Thyroid gland (tissue), 4 donors: ENCODE measurements around the gene CACNG1. TPM values are rescaled to one million over a fixed set of nuclear protein-coding genes. Genes with fewer than 3 reads are reported as not detected.

Source experiments
- DNase-seq, 2 donors: peaks; one replicate each; pipeline ENCODE4 v3.0.0-alpha.2; 2019
- H3K27ac ChIP-seq, 3 donors: fragments of 200-600 bp; sonication (generic); 1 replicate in 2 of 3; 2 replicates in 1 of 3; pipeline ENCODE4 v1.5.1; 2016 to 2019; ENCODE audit warnings: mild to moderate bottlenecking in 1 of 3, moderate library complexity in 1 of 3
- H3K27me3 ChIP-seq: fragments of 200-600 bp; sonication (generic); one replicate; pipeline ENCODE4 v1.5.1; 2019
- H3K36me3 ChIP-seq, 2 donors: fragments of 200-600 bp; sonication (generic); one replicate each; pipeline ENCODE4 v1.5.1; 2016 to 2019
- H3K4me1 ChIP-seq, 2 donors: fragments of 200-600 bp; sonication (generic); one replicate each; pipeline ENCODE4 v1.5.1; 2017 to 2019
- H3K4me3 ChIP-seq, 3 donors: fragments of 200-600 bp; sonication (generic); replicated peaks in 1 of 3; 1 replicate in 2 of 3; 2 replicates in 1 of 3; pipeline ENCODE4 v1.5.1; 2016; ENCODE audit warnings: mild to moderate bottlenecking in 1 of 3
- H3K9me3 ChIP-seq: fragments of 200-600 bp; sonication (generic); one replicate; pipeline ENCODE4 v1.5.1; 2017
- CTCF ChIP-seq, 6 experiments: fragments of 200-600 bp in 3 of 6; fragments of 450-650 bp in 3 of 6; sonication (generic) in 3 of 6; IDR thresholded peaks; one replicate each; pipeline ENCODE4 v1.5.1; 2016 to 2019; ENCODE audit warnings: antibody characterized with exemption in 6 of 6, mild to moderate bottlenecking in 2 of 6, inconsistent platforms in 1 of 6, moderate library complexity in 1 of 6
- POLR2A ChIP-seq, 2 donors: fragments of 450-650 bp; IDR thresholded peaks; one replicate each; pipeline ENCODE4 v1.6.1; 2017; ENCODE audit warnings: antibody characterized with exemption in 2 of 2, mild to moderate bottlenecking in 2 of 2, moderate library complexity in 1 of 2
- WGBS, 2 donors: methylation state at CpG; one replicate each; pipeline ENCODE4 v1.1.5; 2017; 5-methylcytosine and 5-hydroxymethylcytosine counted together
- intact Hi-C: fragments of 100-400 bp; cut with DNase I; formaldehyde crosslinking; loops from one replicate; pipeline ENCODE4 v1.15.1; 2023
- total RNA-seq, 4 donors: library from RNA; depleted of rRNA; stranded (reverse); fragments of >200 nt; gene quantifications; one replicate each; pipeline ENCODE4 v1.2.3, GENCODE V29; 2016

Gene CACNG1
- total RNA-seq, 4 donors from 2014 or later: not detected

- no peaks in the 10 kb centered on the region for H3K9me3 ChIP-seq
- WGBS, 2 donors: 71 to 78% methylated on average over 7 of the region's 7 CpGs
- no peaks in the 10 kb centered on the region for H3K36me3 ChIP-seq
- no peaks in the 10 kb centered on the region for H3K4me1 ChIP-seq
- no peak overlapping the region for H3K27ac ChIP-seq
- no peaks in the 10 kb centered on the region for H3K27me3 ChIP-seq
- H3K4me3 ChIP-seq: no peak overlapping the region
- TF ChIP-seq POLR2A (IDR thresholded peaks at IDR 0.05): no peak
- no peak for TF ChIP-seq CTCF (IDR thresholded peaks at IDR 0.05)
- intact Hi-C loops: no loop called here
- DNase-seq: no peak
These were observed 2.8 kb upstream of the CACNG1 start for GRCh38 chr17:67041531-67041930.

DNA sequence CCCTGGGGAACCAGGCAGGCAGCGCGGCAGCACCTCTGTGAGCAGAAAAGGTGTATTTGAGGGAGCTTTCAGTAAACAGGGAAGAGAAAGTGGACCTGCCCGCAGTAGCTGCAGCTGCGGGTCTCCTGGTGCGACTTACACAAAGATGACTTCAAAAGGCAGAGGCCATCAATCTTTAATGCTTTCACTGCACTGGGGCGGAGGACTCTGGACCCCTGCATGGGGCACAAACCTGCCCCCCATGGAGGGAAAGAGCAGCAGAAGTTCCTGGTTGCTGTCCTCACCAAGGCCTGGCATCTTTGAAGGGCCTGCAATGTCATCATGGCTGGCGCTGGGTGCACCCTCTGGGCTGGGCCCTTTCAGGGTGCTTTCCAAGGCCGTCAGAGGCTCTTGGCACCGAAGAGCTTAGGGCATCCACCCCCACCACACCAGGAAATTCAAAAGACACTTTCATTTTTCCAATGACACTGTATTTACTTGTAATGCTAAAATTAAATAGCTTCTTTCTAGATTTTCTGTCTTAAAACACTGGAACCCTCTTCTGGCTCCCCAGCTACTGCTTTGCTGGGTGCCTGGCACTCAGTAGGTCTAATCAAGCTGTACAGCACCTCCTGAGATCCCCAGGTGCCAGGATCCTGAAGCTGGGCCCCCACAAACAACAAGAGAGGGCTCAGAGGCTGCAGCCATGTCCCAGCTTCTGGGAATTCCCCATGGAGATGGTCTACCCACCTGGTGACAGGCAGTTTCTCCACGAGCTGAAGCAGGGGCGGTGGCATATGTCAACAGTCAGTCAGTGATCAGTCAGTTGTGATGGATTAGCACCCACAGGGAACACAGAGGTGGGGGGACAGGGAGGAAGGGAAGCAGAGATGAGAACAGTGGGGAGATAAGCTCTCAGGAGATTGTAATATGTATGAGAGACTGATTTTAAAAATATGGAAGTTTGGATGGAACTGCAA, 2.1 kb upstream of the CACNG1 start:
- Histone ChIP-seq H3K9me3 (no peaks in the 10 kb centered on the region), H3K36me3 (no peaks in the 10 kb centered on the region), H3K4me1 (no peaks in the 10 kb centered on the region), H3K27ac (no peak overlapping the region), H3K4me3 (no peak overlapping the region), H3K27me3 (no peaks in the 10 kb centered on the region)
- WGBS, 2 donors: 60 to 63% methylated on average over 11 of the region's 11 CpGs
- DNase-seq: no peak
- intact Hi-C loops: no loop called here
- no peak for TF ChIP-seq CTCF (IDR thresholded peaks at IDR 0.05)
- no peak for TF ChIP-seq POLR2A (IDR thresholded peaks at IDR 0.05)

DNA sequence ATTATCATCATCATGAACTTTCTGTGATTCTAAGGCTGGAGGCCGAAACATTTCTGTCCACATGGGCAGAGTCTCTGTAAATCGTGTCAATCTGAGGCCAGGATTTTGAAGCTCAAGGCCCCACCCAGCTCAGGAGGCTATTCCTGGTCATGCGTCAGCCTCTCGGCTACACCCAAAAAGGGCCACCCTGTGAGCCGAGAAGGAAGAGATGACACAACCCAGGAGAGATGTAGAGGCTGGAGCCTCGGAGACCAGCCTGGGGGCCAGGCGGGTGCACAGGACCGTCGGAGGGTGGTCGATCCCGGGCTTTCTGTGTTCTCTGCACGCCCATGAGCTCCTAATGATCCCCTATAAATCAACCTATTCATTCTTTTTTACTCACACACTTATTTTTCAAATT, 1.1 kb upstream of the CACNG1 start:
- Histone ChIP-seq H3K4me1 (no peaks in the 10 kb centered on the region), H3K27ac (no peak overlapping the region), H3K4me3 (no peak overlapping the region), H3K9me3 (no peaks in the 10 kb centered on the region), H3K36me3 (no peaks in the 10 kb centered on the region), H3K27me3 (no peaks in the 10 kb centered on the region)
- 84 to 91% methylated on average over 11 to 12 of the region's 12 CpGs for WGBS, 2 donors
- TF ChIP-seq CTCF (IDR thresholded peaks at IDR 0.05) (no peak), POLR2A (IDR thresholded peaks at IDR 0.05) (no peak)
- intact Hi-C loops: no loop called here
- DNase-seq: no peak

GRCh38 chr17:67044940-67045339, 586 bp downstream of the CACNG1 start:
- Histone ChIP-seq H3K36me3 (no peaks in the 10 kb centered on the region), H3K9me3 (no peaks in the 10 kb centered on the region), H3K27me3 (no peaks in the 10 kb centered on the region), H3K27ac (no peak overlapping the region), H3K4me3 (no peak overlapping the region), H3K4me1 (no peaks in the 10 kb centered on the region)
- no peak for DNase-seq
- 84 to 86% methylated on average over 5 of the region's 5 CpGs for WGBS, 2 donors
- TF ChIP-seq POLR2A (IDR thresholded peaks at IDR 0.05) (no peak), CTCF (IDR thresholded peaks at IDR 0.05) (no peak)
- intact Hi-C loops: no loop called here

GRCh38 chr17:67046398-67046797, 2.0 kb downstream of the CACNG1 start:
- H3K4me1 ChIP-seq: no peaks in the 10 kb centered on the region
- H3K36me3 ChIP-seq: no peaks in the 10 kb centered on the region
- intact Hi-C loops: no loop called here
- no peaks in the 10 kb centered on the region for H3K9me3 ChIP-seq
- no peak overlapping the region for H3K4me3 ChIP-seq
- TF ChIP-seq CTCF (IDR thresholded peaks at IDR 0.05) (no peak), POLR2A (IDR thresholded peaks at IDR 0.05) (no peak)
- no peaks in the 10 kb centered on the region for H3K27me3 ChIP-seq
- no peak for DNase-seq
- H3K27ac ChIP-seq: no peak overlapping the region
- WGBS, 2 donors: 80 to 83% methylated on average over 2 to 4 of the region's 4 CpGs
